ENCODE data around the gene CAND1. TPM values are rescaled to one million over a fixed set of nuclear protein-coding genes. Genes with fewer than 3 reads are reported as not detected.

CAND1 gene
- total RNA-seq, 1 experiment from 2014 or later: 236 TPM

DNA sequence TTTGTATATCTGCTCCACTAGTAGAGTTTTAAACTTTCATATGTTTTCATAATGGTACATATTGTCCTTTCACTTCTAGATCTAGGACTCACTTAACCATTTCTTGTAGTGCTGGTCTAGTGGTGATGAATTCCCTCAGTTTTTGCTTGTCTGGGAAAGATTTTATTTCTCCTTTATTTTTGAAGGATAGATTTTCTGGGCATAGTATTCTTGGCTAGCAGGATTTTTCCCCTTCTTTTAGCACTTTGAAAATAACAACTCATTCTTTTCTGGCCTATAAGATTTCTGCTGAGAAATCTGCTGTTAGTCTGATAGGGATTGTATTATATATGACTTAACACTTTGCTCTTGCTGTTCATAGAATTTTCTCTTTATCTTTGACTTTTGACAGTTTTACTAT is 69.3 kb downstream of the CAND1 start:
- H3K36me3 Mint-ChIP-seq: peaks cover 29% of the 10 kb centered on the region
- no peaks in the 10 kb centered on the region; the same call in 1 of the 2 replicates for H3K27me3 Mint-ChIP-seq (ENCODE audit: low read depth)
- no peaks in the 10 kb centered on the region for H3K4me1 Mint-ChIP-seq
- ChIA-PET POLR2A (no interaction called here), CTCF (no interaction called here)
- no peak overlapping the region for H3K27ac Mint-ChIP-seq
- ATAC-seq (no peak), DNase-seq (ENCODE audit: low spot score) (no peak)
- H3K9me3 Mint-ChIP-seq: peaks cover 51% of the 10 kb centered on the region
- no peak overlapping the region for H3K4me3 Mint-ChIP-seq
- TF ChIP-seq, protein P1, sequence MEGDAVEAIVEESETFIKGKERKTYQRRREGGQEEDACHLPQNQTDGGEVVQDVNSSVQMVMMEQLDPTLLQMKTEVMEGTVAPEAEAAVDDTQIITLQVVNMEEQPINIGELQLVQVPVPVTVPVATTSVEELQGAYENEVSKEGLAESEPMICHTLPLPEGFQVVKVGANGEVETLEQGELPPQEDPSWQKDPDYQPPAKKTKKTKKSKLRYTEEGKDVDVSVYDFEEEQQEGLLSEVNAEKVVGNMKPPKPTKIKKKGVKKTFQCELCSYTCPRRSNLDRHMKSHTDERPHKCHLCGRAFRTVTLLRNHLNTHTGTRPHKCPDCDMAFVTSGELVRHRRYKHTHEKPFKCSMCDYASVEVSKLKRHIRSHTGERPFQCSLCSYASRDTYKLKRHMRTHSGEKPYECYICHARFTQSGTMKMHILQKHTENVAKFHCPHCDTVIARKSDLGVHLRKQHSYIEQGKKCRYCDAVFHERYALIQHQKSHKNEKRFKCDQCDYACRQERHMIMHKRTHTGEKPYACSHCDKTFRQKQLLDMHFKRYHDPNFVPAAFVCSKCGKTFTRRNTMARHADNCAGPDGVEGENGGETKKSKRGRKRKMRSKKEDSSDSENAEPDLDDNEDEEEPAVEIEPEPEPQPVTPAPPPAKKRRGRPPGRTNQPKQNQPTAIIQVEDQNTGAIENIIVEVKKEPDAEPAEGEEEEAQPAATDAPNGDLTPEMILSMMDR (IDR thresholded peaks at IDR 0.05): no peak
- TF ChIP-seq TEAD4 (CRISPR knock-in tag; IDR thresholded peaks at IDR 0.05) (no peak), JAZF1 (CRISPR knock-in tag; IDR thresholded peaks at IDR 0.05) (no peak), ZNF423 (CRISPR knock-in tag; IDR thresholded peaks at IDR 0.05) (no peak), RORB (CRISPR knock-in tag; IDR thresholded peaks at IDR 0.05) (no peak), GTF2I (CRISPR knock-in tag; conservative IDR thresholded peaks at IDR 0.05) (no peak), RELA (CRISPR knock-in tag; IDR thresholded peaks at IDR 0.05; ENCODE audit: borderline replicate concordance) (no peak), KAT7 (CRISPR knock-in tag; IDR thresholded peaks at IDR 0.05; ENCODE audit: borderline replicate concordance) (no peak), ZNF317 (CRISPR knock-in tag; IDR thresholded peaks at IDR 0.05; ENCODE audit: borderline replicate concordance, low read depth) (no peak), TCF7 (CRISPR knock-in tag; IDR thresholded peaks at IDR 0.05; ENCODE audit: low read depth) (no peak), ZNF219 (CRISPR knock-in tag; IDR thresholded peaks at IDR 0.05; ENCODE audit: borderline replicate concordance) (no peak), ZNF121 (CRISPR knock-in tag; IDR thresholded peaks at IDR 0.05) (no peak)
- TF ChIP-seq, protein P2, sequence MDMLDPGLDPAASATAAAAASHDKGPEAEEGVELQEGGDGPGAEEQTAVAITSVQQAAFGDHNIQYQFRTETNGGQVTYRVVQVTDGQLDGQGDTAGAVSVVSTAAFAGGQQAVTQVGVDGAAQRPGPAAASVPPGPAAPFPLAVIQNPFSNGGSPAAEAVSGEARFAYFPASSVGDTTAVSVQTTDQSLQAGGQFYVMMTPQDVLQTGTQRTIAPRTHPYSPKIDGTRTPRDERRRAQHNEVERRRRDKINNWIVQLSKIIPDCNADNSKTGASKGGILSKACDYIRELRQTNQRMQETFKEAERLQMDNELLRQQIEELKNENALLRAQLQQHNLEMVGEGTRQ (CRISPR knock-in tag; IDR thresholded peaks at IDR 0.05): no peak
- TF ChIP-seq, protein P3, sequence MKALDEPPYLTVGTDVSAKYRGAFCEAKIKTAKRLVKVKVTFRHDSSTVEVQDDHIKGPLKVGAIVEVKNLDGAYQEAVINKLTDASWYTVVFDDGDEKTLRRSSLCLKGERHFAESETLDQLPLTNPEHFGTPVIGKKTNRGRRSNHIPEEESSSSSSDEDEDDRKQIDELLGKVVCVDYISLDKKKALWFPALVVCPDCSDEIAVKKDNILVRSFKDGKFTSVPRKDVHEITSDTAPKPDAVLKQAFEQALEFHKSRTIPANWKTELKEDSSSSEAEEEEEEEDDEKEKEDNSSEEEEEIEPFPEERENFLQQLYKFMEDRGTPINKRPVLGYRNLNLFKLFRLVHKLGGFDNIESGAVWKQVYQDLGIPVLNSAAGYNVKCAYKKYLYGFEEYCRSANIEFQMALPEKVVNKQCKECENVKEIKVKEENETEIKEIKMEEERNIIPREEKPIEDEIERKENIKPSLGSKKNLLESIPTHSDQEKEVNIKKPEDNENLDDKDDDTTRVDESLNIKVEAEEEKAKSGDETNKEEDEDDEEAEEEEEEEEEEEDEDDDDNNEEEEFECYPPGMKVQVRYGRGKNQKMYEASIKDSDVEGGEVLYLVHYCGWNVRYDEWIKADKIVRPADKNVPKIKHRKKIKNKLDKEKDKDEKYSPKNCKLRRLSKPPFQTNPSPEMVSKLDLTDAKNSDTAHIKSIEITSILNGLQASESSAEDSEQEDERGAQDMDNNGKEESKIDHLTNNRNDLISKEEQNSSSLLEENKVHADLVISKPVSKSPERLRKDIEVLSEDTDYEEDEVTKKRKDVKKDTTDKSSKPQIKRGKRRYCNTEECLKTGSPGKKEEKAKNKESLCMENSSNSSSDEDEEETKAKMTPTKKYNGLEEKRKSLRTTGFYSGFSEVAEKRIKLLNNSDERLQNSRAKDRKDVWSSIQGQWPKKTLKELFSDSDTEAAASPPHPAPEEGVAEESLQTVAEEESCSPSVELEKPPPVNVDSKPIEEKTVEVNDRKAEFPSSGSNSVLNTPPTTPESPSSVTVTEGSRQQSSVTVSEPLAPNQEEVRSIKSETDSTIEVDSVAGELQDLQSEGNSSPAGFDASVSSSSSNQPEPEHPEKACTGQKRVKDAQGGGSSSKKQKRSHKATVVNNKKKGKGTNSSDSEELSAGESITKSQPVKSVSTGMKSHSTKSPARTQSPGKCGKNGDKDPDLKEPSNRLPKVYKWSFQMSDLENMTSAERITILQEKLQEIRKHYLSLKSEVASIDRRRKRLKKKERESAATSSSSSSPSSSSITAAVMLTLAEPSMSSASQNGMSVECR (CRISPR knock-in tag; IDR thresholded peaks at IDR 0.05; ENCODE audit: borderline replicate concordance): no peak
- TF ChIP-seq, protein P4, sequence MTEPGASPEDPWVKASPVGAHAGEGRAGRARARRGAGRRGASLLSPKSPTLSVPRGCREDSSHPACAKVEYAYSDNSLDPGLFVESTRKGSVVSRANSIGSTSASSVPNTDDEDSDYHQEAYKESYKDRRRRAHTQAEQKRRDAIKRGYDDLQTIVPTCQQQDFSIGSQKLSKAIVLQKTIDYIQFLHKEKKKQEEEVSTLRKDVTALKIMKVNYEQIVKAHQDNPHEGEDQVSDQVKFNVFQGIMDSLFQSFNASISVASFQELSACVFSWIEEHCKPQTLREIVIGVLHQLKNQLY (CRISPR knock-in tag; IDR thresholded peaks at IDR 0.05): no peak
- TF ChIP-seq, protein P5, sequence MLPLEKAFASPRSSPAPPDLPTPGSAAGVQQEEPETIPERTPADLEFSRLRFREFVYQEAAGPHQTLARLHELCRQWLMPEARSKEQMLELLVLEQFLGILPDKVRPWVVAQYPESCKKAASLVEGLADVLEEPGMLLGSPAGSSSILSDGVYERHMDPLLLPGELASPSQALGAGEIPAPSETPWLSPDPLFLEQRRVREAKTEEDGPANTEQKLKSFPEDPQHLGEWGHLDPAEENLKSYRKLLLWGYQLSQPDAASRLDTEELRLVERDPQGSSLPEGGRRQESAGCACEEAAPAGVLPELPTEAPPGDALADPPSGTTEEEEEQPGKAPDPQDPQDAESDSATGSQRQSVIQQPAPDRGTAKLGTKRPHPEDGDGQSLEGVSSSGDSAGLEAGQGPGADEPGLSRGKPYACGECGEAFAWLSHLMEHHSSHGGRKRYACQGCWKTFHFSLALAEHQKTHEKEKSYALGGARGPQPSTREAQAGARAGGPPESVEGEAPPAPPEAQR (CRISPR knock-in tag; IDR thresholded peaks at IDR 0.05): no peak
- TF ChIP-seq, protein P6, sequence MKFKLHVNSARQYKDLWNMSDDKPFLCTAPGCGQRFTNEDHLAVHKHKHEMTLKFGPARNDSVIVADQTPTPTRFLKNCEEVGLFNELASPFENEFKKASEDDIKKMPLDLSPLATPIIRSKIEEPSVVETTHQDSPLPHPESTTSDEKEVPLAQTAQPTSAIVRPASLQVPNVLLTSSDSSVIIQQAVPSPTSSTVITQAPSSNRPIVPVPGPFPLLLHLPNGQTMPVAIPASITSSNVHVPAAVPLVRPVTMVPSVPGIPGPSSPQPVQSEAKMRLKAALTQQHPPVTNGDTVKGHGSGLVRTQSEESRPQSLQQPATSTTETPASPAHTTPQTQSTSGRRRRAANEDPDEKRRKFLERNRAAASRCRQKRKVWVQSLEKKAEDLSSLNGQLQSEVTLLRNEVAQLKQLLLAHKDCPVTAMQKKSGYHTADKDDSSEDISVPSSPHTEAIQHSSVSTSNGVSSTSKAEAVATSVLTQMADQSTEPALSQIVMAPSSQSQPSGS (CRISPR knock-in tag; IDR thresholded peaks at IDR 0.05; ENCODE audit: borderline replicate concordance, low read depth): no peak
- TF ChIP-seq, protein P7, sequence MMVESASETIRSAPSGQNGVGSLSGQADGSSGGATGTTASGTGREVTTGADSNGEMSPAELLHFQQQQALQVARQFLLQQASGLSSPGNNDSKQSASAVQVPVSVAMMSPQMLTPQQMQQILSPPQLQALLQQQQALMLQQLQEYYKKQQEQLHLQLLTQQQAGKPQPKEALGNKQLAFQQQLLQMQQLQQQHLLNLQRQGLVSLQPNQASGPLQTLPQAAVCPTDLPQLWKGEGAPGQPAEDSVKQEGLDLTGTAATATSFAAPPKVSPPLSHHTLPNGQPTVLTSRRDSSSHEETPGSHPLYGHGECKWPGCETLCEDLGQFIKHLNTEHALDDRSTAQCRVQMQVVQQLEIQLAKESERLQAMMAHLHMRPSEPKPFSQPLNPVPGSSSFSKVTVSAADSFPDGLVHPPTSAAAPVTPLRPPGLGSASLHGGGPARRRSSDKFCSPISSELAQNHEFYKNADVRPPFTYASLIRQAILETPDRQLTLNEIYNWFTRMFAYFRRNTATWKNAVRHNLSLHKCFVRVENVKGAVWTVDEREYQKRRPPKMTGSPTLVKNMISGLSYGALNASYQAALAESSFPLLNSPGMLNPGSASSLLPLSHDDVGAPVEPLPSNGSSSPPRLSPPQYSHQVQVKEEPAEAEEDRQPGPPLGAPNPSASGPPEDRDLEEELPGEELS (CRISPR knock-in tag; IDR thresholded peaks at IDR 0.05): no peak
- TF ChIP-seq, protein P8, sequence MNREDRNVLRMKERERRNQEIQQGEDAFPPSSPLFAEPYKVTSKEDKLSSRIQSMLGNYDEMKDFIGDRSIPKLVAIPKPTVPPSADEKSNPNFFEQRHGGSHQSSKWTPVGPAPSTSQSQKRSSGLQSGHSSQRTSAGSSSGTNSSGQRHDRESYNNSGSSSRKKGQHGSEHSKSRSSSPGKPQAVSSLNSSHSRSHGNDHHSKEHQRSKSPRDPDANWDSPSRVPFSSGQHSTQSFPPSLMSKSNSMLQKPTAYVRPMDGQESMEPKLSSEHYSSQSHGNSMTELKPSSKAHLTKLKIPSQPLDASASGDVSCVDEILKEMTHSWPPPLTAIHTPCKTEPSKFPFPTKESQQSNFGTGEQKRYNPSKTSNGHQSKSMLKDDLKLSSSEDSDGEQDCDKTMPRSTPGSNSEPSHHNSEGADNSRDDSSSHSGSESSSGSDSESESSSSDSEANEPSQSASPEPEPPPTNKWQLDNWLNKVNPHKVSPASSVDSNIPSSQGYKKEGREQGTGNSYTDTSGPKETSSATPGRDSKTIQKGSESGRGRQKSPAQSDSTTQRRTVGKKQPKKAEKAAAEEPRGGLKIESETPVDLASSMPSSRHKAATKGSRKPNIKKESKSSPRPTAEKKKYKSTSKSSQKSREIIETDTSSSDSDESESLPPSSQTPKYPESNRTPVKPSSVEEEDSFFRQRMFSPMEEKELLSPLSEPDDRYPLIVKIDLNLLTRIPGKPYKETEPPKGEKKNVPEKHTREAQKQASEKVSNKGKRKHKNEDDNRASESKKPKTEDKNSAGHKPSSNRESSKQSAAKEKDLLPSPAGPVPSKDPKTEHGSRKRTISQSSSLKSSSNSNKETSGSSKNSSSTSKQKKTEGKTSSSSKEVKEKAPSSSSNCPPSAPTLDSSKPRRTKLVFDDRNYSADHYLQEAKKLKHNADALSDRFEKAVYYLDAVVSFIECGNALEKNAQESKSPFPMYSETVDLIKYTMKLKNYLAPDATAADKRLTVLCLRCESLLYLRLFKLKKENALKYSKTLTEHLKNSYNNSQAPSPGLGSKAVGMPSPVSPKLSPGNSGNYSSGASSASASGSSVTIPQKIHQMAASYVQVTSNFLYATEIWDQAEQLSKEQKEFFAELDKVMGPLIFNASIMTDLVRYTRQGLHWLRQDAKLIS (CRISPR knock-in tag; IDR thresholded peaks at IDR 0.05; ENCODE audit: borderline replicate concordance): no peak

All from WTC11 (cell line).